ENCODE results near the gene GRIK5.
A peak's percentile ranks its signal among the peaks of the same experiment; 100 is the strongest.

- TF ChIP-seq CTCF (IDR thresholded peaks at IDR 0.05; ENCODE audit: low read depth, low read length, poor library complexity, severe bottlenecking) (peak; percentile 72), EZH2phosphoT487 (IDR thresholded peaks at IDR 0.05; ENCODE audit: borderline replicate concordance, low read length) (no peak)
Observed at GRCh38 chr19:41998246-41999020, 71.6 kb downstream of the GRIK5 start.

All from DOHH2 (cell line).